Astrocyte of the cerebellum (primary cell): ENCODE measurements around the gene EEFSEC.

Source experiments
- DNase-seq: peaks from one replicate; pipeline ENCODE4 v3.0.0-alpha.2; 2011; ENCODE audit warnings: low read depth
- H3K4me3 ChIP-seq: 2 replicates; pipeline ENCODE4 v1.5.1; 2011; ENCODE audit warnings: mild to moderate bottlenecking, low read depth, low read length, moderate library complexity
- in situ Hi-C: cut with HindIII; loops from 2 replicates; pipeline ENCODE4 v1.10.0; 2017; ENCODE audit warnings: low sequenced_read_pairs
- TF ChIP-seq, protein P1 (sequence below): IDR thresholded peaks from 2 replicates; pipeline ENCODE4 v1.5.1; 2012; ENCODE audit warnings: low read length, low read depth, moderate library complexity, mild to moderate bottlenecking; ENCODE audit errors: missing control alignments

Gene EEFSEC

DNA sequence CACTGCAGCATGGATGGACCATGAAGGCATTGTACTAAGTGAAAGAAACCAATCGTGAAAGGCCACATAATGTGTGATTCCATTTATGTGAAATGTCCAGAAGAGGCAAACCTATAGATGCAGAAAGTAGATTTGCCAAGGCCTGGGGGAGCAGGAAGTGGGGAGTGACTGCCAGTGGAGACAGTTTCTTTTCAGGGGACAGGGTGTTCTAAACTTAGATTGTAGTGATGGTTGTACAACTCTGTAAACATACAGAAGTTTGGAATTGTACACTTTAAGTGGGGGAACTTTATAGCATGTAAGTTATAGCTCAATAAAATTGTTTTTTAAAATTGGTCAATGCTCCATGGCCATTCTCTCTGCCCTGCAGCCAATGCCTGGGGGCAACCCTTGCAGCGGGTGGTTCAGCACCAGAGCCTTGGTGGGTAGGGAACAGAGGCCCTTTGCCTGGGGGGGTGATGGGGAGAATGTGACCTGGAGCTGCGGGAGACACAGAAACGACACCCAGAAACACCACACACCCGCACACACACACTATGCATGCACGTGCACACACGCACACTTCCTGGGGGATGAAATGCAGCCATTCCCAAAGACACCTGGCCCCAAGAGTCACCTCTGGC is 270.4 kb downstream of the EEFSEC start:
- TF ChIP-seq, protein P1, sequence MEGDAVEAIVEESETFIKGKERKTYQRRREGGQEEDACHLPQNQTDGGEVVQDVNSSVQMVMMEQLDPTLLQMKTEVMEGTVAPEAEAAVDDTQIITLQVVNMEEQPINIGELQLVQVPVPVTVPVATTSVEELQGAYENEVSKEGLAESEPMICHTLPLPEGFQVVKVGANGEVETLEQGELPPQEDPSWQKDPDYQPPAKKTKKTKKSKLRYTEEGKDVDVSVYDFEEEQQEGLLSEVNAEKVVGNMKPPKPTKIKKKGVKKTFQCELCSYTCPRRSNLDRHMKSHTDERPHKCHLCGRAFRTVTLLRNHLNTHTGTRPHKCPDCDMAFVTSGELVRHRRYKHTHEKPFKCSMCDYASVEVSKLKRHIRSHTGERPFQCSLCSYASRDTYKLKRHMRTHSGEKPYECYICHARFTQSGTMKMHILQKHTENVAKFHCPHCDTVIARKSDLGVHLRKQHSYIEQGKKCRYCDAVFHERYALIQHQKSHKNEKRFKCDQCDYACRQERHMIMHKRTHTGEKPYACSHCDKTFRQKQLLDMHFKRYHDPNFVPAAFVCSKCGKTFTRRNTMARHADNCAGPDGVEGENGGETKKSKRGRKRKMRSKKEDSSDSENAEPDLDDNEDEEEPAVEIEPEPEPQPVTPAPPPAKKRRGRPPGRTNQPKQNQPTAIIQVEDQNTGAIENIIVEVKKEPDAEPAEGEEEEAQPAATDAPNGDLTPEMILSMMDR = no peak
- no peak overlapping the region for H3K4me3 ChIP-seq
- DNase-seq = no peak
- in situ Hi-C loops = no loop called here

DNA sequence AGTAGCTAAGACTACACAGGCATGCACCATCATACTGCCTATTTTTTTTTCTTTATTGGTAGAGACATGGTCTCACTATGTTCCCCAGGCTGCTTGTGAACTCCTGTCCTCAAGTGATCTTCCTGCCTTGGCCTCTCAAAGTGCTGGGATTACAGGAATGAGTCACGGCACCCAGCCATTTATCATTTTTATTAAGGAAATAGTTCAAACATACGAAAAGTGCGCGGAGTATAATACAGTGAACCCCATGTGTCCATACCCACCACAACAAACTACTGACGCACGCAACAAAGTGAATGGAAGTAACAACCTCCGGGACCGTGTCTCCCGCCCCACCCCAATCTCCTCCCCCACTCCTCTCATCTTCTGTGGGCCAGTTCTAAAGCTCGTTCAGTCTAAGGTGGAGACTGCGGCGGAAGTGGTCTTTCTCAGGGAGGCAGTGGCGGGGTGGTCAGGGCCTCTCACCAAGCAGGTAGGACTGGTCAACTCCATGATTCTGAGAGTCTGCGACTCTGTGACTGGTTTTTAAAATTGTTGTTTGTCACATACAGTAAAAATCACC is 271.3 kb downstream of the EEFSEC start:
- no peak overlapping the region for H3K4me3 ChIP-seq
- in situ Hi-C loops = no loop called here
- DNase-seq = peak; percentile 53
- TF ChIP-seq, protein P1 = no peak

DNA sequence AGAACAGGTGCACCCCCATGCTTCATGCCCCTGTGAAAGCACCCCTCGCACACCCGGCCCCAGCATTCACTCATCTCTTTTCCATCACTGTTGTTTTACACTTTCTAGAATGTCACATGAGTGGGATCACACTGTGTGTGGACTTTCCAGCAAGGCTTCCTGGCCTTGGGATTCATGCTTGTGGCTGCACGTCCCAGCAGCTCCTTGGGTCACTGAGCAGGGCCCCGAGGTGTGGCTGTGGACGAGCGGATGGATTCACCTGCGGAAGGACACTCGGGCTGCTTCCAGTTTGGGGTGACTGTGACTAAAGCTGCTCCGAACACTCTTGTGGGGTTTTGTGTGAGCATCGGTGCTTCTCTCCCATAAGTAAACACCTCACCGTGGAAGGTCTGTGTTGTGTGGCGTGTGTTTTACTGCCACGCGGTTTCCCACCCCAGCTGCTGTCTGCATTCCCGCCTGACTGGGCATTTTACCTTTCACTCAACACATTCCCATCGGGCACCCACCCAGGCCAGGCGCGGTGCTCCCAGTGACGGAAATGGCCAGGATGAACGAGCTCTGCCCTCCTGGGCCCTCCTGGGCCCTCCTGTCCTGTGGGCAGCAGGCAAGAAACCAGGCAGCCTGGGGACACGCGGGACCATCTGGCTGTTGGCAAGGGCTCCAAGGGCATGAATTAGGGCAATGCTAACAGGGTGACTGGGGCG is 272.0 kb downstream of the EEFSEC start:
- DNase-seq = no peak
- TF ChIP-seq, protein P1 = no peak
- in situ Hi-C loops = no loop called here
- no peak overlapping the region for H3K4me3 ChIP-seq

DNA sequence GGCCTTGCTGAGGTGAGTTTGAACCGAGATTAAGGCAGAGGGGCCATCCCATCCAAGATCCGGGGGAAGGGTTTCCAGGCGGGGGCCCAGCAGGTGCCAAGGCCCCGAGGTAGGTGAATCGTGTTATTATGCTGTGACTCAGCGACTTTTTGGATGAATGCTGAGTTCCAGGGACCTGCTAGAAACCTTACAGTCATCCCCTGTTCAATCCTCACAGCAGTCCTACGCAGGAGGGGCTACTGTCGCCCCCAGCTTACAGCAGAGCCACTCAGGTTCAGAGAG is 272.5 kb downstream of the EEFSEC start:
- in situ Hi-C loops = no loop called here
- no peak for DNase-seq
- H3K4me3 ChIP-seq = no peak overlapping the region
- TF ChIP-seq, protein P1 = no peak

DNA sequence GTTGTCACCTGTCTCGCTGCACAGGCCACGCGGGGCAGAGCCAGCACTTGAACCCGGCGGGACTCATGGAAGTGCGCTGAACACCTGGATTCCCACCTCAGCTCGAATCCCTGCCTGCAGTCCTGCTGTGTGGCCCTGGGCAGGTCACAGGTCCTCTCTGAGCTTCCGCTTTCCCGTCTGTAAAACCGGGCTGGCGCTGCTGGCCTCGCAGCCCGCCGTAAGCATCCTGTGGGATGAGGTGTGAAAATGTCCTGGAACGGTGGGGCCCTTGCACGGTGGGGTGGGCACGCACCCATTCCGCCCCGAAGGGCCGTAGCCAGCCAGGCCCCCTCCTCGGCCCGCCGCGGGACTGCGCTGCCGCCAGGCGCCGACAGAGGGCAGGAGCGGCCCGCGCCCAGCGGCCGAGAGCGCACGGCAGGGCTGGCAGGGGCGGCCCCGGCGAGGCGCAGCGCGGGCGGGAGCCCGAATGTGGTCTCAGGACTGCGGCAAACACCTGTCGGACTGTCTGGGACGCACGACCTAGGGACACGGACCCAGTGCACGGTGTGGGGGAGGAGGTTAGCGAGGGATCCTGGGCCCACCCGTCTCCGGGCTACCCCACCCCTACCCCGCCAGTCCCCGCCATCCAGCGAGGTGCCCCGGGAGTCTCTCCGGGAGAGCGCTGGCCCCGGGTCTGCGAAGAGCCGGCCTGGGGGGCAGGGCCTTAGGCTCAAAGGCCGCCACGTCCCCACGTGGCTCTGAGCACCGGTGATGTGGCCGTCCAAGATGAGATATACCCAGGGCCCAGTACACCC is 273.0 kb downstream of the EEFSEC start:
- TF ChIP-seq, protein P1 = peak; percentile 69
- no peak for DNase-seq
- no peak overlapping the region for H3K4me3 ChIP-seq
- in situ Hi-C loops = no loop called here

DNA sequence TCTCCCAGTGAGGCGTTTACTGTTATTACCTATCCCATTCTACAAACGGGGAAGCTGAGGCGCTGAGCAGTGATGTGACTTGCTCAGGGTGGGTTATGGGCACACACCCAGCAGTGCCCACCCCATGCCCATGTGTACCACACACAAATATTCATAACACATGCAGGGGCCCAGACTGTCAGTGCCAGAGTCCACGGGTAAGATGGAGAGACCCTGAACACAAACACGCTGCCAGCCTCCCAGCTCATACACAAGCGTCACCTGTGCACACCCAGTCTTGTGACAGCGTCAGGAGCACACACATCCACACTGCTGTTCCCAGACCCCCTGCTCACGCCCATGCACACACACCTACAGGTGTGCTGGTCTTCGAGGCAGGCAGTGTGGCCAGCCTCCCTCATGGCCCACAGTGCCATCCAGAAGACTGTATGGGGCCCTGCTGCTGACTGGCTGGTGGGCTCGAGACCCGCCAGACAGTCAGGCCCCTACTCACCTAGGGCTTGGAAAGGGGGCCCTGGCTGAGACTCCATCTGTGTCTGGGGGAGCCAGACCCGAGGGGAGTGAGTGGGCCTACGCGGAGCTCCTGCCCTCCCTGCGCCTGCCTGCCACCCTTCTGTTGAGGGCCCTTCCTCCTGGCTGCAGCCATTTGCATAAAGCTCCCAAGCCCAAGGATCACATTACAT is 274.0 kb downstream of the EEFSEC start:
- DNase-seq = no peak
- TF ChIP-seq, protein P1 = no peak
- in situ Hi-C loops = no loop called here
- H3K4me3 ChIP-seq = no peak overlapping the region
